Medulla oblongata (tissue), 1 donor: ENCODE measurements around the gene PTP4A2.
"Not testable (repeated sequence)": the region's sequence is repeated elsewhere in the genome, so short reads cannot be mapped to it uniquely, and the experiment has no call there.

ENCODE experiments used
- DNase-seq: peaks from one replicate; pipeline ENCODE4 v3.0.0-alpha.2; 2015; ENCODE audit errors: extremely low spot score

Gene PTP4A2

GRCh38 chr1:31924839-31925238, 13.3 kb downstream of the PTP4A2 start:
- no peak for DNase-seq

- DNase-seq = peak; percentile 85
These were observed 14.2 kb downstream of the PTP4A2 start for GRCh38 chr1:31923901-31924535.

- DNase-seq = no peak
These were observed 17.2 kb downstream of the PTP4A2 start for GRCh38 chr1:31920956-31921355.

GRCh38 chr1:31919591-31919990, 18.6 kb downstream of the PTP4A2 start:
- no peak for DNase-seq

- DNase-seq = no peak
These were observed 22.7 kb downstream of the PTP4A2 start for GRCh38 chr1:31915438-31915837.

GRCh38 chr1:31913968-31914367, 24.2 kb downstream of the PTP4A2 start:
- DNase-seq = no peak

GRCh38 chr1:31912839-31913239, 25.3 kb downstream of the PTP4A2 start:
- DNase-seq = no peak

GRCh38 chr1:31911994-31912780, 26.0 kb downstream of the PTP4A2 start:
- DNase-seq = no peak

GRCh38 chr1:31910933-31911332, 27.2 kb downstream of the PTP4A2 start:
- no peak for DNase-seq

GRCh38 chr1:31909691-31910090, 28.5 kb downstream of the PTP4A2 start:
- DNase-seq = no peak

GRCh38 chr1:31906557-31906956, 31.6 kb downstream of the PTP4A2 start:
- DNase-seq = no peak

- DNase-seq = no peak
These were observed 32.5 kb downstream of the PTP4A2 start for GRCh38 chr1:31905681-31906080.

- DNase-seq = no peak
These were observed 33.1 kb downstream of the PTP4A2 start for GRCh38 chr1:31905093-31905509.

GRCh38 chr1:31904339-31905092, 33.7 kb downstream of the PTP4A2 start:
- no peak for DNase-seq

- DNase-seq = no peak
These were observed 35.7 kb downstream of the PTP4A2 start for GRCh38 chr1:31902510-31902860.

GRCh38 chr1:31901838-31902509, 36.2 kb downstream of the PTP4A2 start:
- DNase-seq = no peak

- no peak for DNase-seq
These were observed 37.4 kb downstream of the PTP4A2 start for GRCh38 chr1:31900790-31901189.

GRCh38 chr1:31897526-31898100, 40.6 kb downstream of the PTP4A2 start:
- no peak for DNase-seq

GRCh38 chr1:31895474-31896198, 42.5 kb downstream of the PTP4A2 start:
- not testable (repeated sequence) for DNase-seq

- DNase-seq = no peak
These were observed 46.9 kb downstream of the PTP4A2 start for GRCh38 chr1:31891280-31891679.

GRCh38 chr1:31888291-31888690, 49.9 kb downstream of the PTP4A2 start:
- DNase-seq = no peak
